ENCODE data around the gene PRAMEF13. TPM values are rescaled to one million over a fixed set of nuclear protein-coding genes. Genes with fewer than 3 reads are reported as not detected.
"Not testable (repeated sequence)": the region's sequence is repeated elsewhere in the genome, so short reads cannot be mapped to it uniquely, and the experiment has no call there.

PRAMEF13 gene
- polyA plus RNA-seq, 1 donor (not counting 4 experiments of a cell fraction or from before 2014, with no cell fraction given), result not detected

GRCh38 chr1:13208712-13209111 lies 7.5 kb upstream of the PRAMEF13 start:
- H3K27ac ChIP-seq (ENCODE audit: control insufficient read depth, insufficient read depth, low read length); H3K27me3 ChIP-seq (ENCODE audit: control insufficient read depth, extremely low read depth, insufficient read depth, low read length); FAIRE-seq; H3K79me2 ChIP-seq (ENCODE audit: control insufficient read depth, insufficient read depth, low read length); H3K9ac ChIP-seq (ENCODE audit: control insufficient read depth, extremely low read depth, insufficient read depth, low read length); H3K36me3 ChIP-seq (ENCODE audit: control insufficient read depth in 2 of 2, extremely low read depth in 1 of 2, insufficient read depth in 2 of 2, low read length in 2 of 2); H3K4me3 ChIP-seq (ENCODE audit: control insufficient read depth in 2 of 3, extremely low read depth in 1 of 3, insufficient read depth in 2 of 3, low read depth in 1 of 3, low read length in 3 of 3); H3K4me1 ChIP-seq (ENCODE audit: control insufficient read depth, extremely low read depth, insufficient read depth, low read length); H3K9me1 ChIP-seq (ENCODE audit: control insufficient read depth, extremely low read depth, insufficient read depth, low read length); H4K20me1 ChIP-seq (ENCODE audit: control insufficient read depth, extremely low read depth, insufficient read depth, low read length); H3K4me2 ChIP-seq (ENCODE audit: control insufficient read depth, extremely low read depth, insufficient read depth, low read depth, low read length); H2AFZ ChIP-seq (ENCODE audit: control insufficient read depth, low read length); H3K9me3 ChIP-seq (ENCODE audit: control insufficient read depth, low read depth, low read length); DNase-seq (ENCODE audit: low read depth, low spot score); dilution Hi-C loops (cut with MboI; ENCODE audit: extremely low pct_ligation_motif_present, low sequenced_read_pairs): not testable (repeated sequence)

- H3K27ac ChIP-seq (ENCODE audit: control insufficient read depth, insufficient read depth, low read length); H3K9me3 ChIP-seq (ENCODE audit: control insufficient read depth, low read depth, low read length); dilution Hi-C loops (cut with MboI; ENCODE audit: extremely low pct_ligation_motif_present, low sequenced_read_pairs); H3K4me2 ChIP-seq (ENCODE audit: control insufficient read depth, extremely low read depth, insufficient read depth, low read depth, low read length); H3K4me1 ChIP-seq (ENCODE audit: control insufficient read depth, extremely low read depth, insufficient read depth, low read length); DNase-seq (ENCODE audit: low read depth, low spot score); H2AFZ ChIP-seq (ENCODE audit: control insufficient read depth, low read length); H3K79me2 ChIP-seq (ENCODE audit: control insufficient read depth, insufficient read depth, low read length); H3K9ac ChIP-seq (ENCODE audit: control insufficient read depth, extremely low read depth, insufficient read depth, low read length); H3K36me3 ChIP-seq (ENCODE audit: control insufficient read depth in 2 of 2, extremely low read depth in 1 of 2, insufficient read depth in 2 of 2, low read length in 2 of 2); H4K20me1 ChIP-seq (ENCODE audit: control insufficient read depth, extremely low read depth, insufficient read depth, low read length); FAIRE-seq; H3K27me3 ChIP-seq (ENCODE audit: control insufficient read depth, extremely low read depth, insufficient read depth, low read length); H3K9me1 ChIP-seq (ENCODE audit: control insufficient read depth, extremely low read depth, insufficient read depth, low read length); H3K4me3 ChIP-seq (ENCODE audit: control insufficient read depth in 2 of 3, extremely low read depth in 1 of 3, insufficient read depth in 2 of 3, low read depth in 1 of 3, low read length in 3 of 3): not testable (repeated sequence)
These were observed 29.7 kb downstream of the PRAMEF13 start, which contains the start of gene PRAMEF9 for GRCh38 chr1:13171548-13171947. Gene PRAMEF9 (plus strand): TSS chr1:13171848. CDS start chr1:13175281, 3,433 bp downstream.

DNA sequence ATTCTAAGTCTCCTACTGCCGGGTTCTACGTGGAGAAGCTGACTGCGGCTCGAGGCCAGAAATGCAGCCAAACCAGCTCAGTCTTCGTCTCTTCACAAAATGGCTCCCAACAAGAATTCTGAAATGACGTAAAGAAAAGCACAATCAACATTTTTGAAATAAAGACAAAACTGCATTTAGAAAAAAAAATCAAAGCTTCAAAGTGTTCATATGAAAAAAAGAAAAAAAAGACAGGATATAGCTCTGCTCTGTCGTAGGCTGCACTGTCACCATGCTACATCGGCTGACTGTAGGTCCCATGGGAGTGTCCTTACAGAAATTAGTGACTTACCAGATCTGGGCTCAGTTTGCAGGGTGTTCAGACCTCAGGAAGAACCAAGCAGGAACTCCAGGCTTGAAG lies 35.7 kb downstream of the PRAMEF13 start, which contains the start of gene HNRNPCL4:
HNRNPCL4 (minus strand) TSS at position 101 of the 400 bp plus-strand sequence. CDS start 164 bp downstream, outside the sequence.
- H3K79me2 ChIP-seq (ENCODE audit: control insufficient read depth, insufficient read depth, low read length); H4K20me1 ChIP-seq (ENCODE audit: control insufficient read depth, extremely low read depth, insufficient read depth, low read length); H3K27ac ChIP-seq (ENCODE audit: control insufficient read depth, insufficient read depth, low read length); H3K4me1 ChIP-seq (ENCODE audit: control insufficient read depth, extremely low read depth, insufficient read depth, low read length); H3K4me2 ChIP-seq (ENCODE audit: control insufficient read depth, extremely low read depth, insufficient read depth, low read depth, low read length); FAIRE-seq; H3K36me3 ChIP-seq (ENCODE audit: control insufficient read depth in 2 of 2, extremely low read depth in 1 of 2, insufficient read depth in 2 of 2, low read length in 2 of 2); H3K27me3 ChIP-seq (ENCODE audit: control insufficient read depth, extremely low read depth, insufficient read depth, low read length); H3K9me3 ChIP-seq (ENCODE audit: control insufficient read depth, low read depth, low read length); H3K9ac ChIP-seq (ENCODE audit: control insufficient read depth, extremely low read depth, insufficient read depth, low read length); H3K9me1 ChIP-seq (ENCODE audit: control insufficient read depth, extremely low read depth, insufficient read depth, low read length); dilution Hi-C loops (cut with MboI; ENCODE audit: extremely low pct_ligation_motif_present, low sequenced_read_pairs); H2AFZ ChIP-seq (ENCODE audit: control insufficient read depth, low read length); H3K4me3 ChIP-seq (ENCODE audit: control insufficient read depth in 2 of 3, extremely low read depth in 1 of 3, insufficient read depth in 2 of 3, low read depth in 1 of 3, low read length in 3 of 3); DNase-seq (ENCODE audit: low read depth, low spot score): not testable (repeated sequence)

DNA sequence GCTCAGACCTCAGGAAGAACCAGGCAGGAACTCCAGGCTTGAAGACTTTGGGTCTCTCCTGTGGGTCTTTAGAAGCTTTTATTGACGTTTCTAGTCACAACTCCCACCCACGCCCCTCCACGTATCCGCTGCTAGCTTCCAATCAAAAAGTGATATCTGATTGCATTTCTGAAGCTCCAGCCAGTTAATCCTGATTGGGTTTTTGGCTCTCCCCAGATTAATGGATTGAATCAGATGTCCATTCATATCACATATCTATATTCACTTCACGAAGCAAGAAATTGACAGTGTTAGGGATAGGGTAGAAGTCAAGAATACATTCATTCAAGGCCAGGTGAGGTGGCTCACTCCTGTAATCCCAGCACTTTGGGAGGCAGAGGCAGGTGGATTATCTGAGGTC lies 45.3 kb downstream of the PRAMEF13 start, which contains the start of gene PRAMEF26:
PRAMEF26 (minus strand) TSS at position 101 of the 400 bp plus-strand sequence. CDS start 2,914 bp downstream, outside the sequence.
- DNase-seq (ENCODE audit: low read depth, low spot score); H3K79me2 ChIP-seq (ENCODE audit: control insufficient read depth, insufficient read depth, low read length); H3K9me1 ChIP-seq (ENCODE audit: control insufficient read depth, extremely low read depth, insufficient read depth, low read length); H2AFZ ChIP-seq (ENCODE audit: control insufficient read depth, low read length); H3K27me3 ChIP-seq (ENCODE audit: control insufficient read depth, extremely low read depth, insufficient read depth, low read length); H3K27ac ChIP-seq (ENCODE audit: control insufficient read depth, insufficient read depth, low read length); H3K36me3 ChIP-seq (ENCODE audit: control insufficient read depth in 2 of 2, extremely low read depth in 1 of 2, insufficient read depth in 2 of 2, low read length in 2 of 2); H3K4me1 ChIP-seq (ENCODE audit: control insufficient read depth, extremely low read depth, insufficient read depth, low read length); H4K20me1 ChIP-seq (ENCODE audit: control insufficient read depth, extremely low read depth, insufficient read depth, low read length); H3K4me3 ChIP-seq (ENCODE audit: control insufficient read depth in 2 of 3, extremely low read depth in 1 of 3, insufficient read depth in 2 of 3, low read depth in 1 of 3, low read length in 3 of 3); H3K9me3 ChIP-seq (ENCODE audit: control insufficient read depth, low read depth, low read length); H3K9ac ChIP-seq (ENCODE audit: control insufficient read depth, extremely low read depth, insufficient read depth, low read length); dilution Hi-C loops (cut with MboI; ENCODE audit: extremely low pct_ligation_motif_present, low sequenced_read_pairs); FAIRE-seq; H3K4me2 ChIP-seq (ENCODE audit: control insufficient read depth, extremely low read depth, insufficient read depth, low read depth, low read length): not testable (repeated sequence)

Measured in keratinocyte (primary cell).